ENCODE results near the gene CAMTA1.

CAMTA1 gene

DNA sequence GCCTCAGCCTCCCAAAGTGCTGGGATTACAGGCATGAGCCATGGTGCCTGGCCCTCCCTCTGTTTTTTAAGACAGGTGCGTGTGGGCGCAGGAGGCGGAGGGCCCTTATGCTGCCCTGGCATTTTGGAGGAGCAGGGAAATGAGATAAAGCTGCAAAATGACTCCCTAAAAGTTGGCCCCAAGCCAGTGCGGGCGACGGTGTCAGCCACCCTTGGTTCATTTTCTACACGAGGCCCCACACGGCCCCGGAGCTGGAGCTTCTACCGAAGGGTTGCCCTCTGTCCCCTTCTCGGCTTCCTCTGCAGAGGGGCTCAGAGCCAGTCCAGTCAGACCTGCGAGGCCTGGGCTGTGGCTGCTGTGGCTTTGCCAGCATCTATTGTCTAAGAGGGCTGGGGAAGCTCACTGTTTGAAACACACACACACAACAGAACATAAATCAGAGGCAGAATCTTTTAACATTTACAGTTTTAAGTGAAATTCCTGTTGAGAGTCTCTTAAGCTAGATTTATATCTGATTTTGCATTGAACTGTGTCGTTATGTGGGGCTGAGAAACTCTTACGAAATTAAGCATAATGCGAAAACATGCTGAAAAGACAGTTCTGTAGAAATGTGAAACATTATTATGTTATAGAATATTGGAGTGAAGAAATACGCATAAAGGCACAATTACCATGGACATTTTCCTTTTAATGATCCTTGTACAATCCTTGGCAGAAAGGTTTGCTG is 255.9 kb downstream of the CAMTA1 start:
- no peak for DNase-seq (ENCODE audit: low spot score)

DNA sequence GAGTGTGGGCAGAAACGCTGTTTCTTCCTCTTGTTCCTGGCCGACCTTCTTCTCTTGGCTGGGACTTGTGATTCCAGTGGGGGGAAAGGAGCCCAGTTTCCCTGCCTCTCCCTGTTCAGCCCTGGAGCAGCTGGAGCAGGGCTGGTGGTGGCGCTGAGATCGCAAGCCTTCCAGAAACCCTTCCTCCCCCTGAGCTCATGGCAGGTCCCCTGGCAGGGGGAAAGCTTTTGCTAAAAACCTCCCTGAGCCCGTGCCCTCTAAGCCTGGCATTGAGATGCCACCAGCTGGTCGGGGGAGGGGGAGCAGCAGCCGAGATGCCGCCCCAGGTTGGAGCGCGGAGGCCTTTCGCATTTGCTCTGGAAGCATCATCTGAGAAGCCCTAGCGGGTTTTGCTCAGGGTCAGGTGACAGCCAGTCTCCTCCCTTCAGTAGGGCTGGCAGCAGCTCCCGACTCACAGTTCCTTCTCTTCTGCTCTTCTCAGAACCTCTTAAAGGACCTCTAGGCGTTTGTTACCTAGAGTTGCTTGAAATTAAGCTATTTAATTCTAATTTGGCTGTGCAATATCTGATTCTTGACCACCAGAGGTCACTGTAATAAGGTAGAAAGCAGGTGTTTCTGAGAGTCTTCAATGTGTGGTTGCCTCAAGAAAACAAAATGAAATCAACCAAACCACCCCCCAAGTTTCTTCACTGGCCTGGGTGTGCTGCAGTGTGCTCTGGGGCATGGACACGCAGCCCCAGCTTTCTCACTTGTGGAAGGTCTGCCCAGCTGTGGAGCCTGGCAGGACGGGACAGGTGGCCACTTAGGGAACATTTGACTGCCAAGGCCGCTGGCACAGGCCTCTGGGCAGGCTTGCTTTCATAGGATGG is 257.3 kb downstream of the CAMTA1 start:
- DNase-seq (ENCODE audit: low spot score) = no peak

GRCh38 chr1:7043191-7043549 is 257.9 kb downstream of the CAMTA1 start:
- DNase-seq (ENCODE audit: low spot score) = no peak

GRCh38 chr1:7043719-7044535 is 258.7 kb downstream of the CAMTA1 start:
- DNase-seq (ENCODE audit: low spot score) = no peak

DNA sequence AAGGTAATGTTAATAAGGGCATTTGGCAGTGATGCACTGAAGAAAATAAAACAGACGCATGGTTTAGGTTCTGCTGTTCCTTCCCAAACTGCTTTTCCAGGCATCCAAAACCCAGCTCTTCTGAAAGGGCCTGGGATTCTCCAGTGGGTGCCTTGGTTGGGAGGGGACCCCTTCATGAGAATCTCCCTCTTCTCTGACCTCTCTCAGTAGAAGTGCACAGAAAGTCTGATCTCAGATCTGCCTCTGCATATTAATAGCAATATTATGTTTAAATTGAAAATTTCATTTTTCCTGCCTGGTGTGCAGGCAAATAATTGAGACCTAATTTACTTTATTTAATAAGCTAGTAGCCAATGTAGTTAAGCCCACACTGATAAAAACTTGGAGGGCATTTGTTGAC is 260.6 kb downstream of the CAMTA1 start:
- DNase-seq (ENCODE audit: low spot score) = no peak

DNA sequence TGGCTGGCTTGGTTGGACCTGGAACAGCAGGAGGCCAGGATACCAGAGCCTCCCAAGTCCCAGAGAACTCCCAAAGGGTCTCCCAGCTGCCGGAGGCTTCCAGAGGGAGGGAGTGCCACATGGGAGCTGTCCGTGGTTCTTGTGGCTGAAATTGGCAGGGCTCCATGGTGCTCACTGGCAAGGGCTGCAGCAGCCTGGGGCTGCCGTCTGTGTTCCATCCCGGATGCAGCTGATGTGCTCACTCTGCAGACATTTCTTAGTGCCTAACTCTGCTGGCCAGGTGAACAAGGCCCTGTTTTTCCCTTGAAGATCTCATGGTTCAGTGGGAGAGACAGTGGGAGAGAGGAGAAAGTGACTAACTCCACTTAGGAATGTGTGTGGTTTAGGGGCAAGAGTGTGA is 261.1 kb downstream of the CAMTA1 start:
- DNase-seq (ENCODE audit: low spot score) = no peak

DNA sequence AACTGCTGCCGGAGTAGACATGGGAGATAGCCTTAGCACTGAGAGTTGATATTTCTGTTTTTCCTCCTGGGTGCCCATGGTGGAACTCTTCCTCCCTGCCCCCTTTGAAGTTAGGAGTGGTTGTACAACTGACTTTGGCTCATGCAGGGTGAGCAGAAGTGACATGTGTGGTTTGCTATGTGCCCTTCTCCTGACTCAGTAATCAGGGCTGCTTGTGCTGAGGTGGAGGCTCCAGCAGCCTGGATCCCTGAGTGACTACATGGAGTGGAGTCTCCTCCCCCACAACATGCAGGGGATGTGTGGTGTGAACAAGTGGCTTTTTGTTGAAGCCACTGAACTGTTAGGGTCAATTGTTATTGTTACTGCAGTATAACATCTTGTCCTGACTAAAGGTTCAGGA is 261.6 kb downstream of the CAMTA1 start:
- DNase-seq (ENCODE audit: low spot score) = no peak

DNA sequence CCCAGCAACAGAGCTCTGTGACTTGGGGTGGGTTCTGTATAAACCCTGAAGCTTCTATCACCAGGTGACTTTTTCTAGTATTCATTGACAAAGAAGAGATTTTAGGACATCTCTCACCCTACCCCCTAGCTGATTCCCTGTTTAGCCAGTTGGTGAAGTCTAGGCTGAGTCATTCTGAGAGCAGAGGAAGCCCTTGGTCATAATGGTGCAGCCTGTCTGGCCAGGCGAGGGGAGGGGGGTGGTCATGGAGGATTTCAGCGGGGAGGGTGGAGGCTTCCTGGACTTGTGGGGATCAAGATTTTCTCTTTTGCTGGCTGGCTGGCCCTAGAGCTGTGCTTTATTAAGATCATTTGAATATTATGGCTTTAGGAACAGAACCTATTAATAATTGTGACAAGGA is 262.6 kb downstream of the CAMTA1 start:
- no peak for DNase-seq (ENCODE audit: low spot score)

- DNase-seq (ENCODE audit: low spot score) = no peak
Observed at GRCh38 chr1:7048395-7048794, 263.1 kb downstream of the CAMTA1 start.

GRCh38 chr1:7049913-7050625 is 264.8 kb downstream of the CAMTA1 start:
- no peak for DNase-seq (ENCODE audit: low spot score)

- no peak for DNase-seq (ENCODE audit: low spot score)
Observed at GRCh38 chr1:7050751-7051665, 265.8 kb downstream of the CAMTA1 start.

- DNase-seq (ENCODE audit: low spot score) = no peak
Observed at GRCh38 chr1:7052701-7053100, 267.4 kb downstream of the CAMTA1 start.

DNA sequence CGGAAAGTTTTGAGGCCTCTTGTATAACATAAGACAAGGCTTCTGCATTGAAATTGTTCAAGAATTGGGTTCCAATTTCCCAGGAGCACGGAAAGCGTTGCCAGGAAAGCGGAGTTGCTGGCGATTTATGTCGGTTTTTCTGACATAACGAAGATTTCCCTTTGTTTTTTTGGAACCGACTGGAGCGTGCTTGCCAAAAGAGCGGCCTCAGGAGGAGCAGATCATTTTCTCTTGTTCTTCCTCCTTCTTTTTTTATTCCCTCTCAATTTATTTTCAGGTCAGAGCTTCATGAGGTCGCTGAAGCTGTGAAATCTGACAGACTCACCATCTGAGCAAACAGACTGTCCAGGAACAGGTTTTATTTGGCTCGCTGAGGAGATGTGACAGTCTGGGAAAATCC is 275.5 kb downstream of the CAMTA1 start:
- no peak for DNase-seq (ENCODE audit: low spot score)

- DNase-seq (ENCODE audit: low spot score) = no peak
Observed at GRCh38 chr1:7062346-7063061, 277.2 kb downstream of the CAMTA1 start.

- DNase-seq (ENCODE audit: low spot score) = no peak
Observed at GRCh38 chr1:7063981-7064380, 278.7 kb downstream of the CAMTA1 start.

DNA sequence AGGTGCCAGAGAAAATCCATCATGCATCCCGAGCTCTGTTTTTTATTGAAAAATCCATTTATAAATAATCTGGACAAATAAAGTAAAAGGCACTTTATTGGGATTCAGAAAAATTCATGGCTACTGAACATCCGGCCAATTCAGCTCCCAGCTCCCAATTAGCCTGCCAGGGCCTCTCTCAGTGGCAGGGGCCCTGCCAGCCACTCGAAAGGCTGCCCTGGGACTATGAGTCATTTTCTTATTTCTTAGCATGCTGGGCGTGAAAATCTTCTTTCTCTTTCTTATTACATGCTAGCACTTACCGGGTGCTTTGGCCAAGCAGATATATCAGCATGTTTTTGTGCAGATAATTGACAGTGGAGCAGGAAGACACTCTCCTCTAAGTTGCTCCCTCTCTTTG is 283.3 kb downstream of the CAMTA1 start:
- DNase-seq (ENCODE audit: low spot score) = no peak

GRCh38 chr1:7069931-7070330 is 284.7 kb downstream of the CAMTA1 start:
- no peak for DNase-seq (ENCODE audit: low spot score)

- peak; percentile 29 for DNase-seq (ENCODE audit: low spot score)
Observed at GRCh38 chr1:7070389-7071029, 285.3 kb downstream of the CAMTA1 start.

- DNase-seq (ENCODE audit: low spot score) = no peak
Observed at GRCh38 chr1:7076117-7076516, 290.9 kb downstream of the CAMTA1 start.

- no peak for DNase-seq (ENCODE audit: low spot score)
Observed at GRCh38 chr1:7076572-7076971, 291.3 kb downstream of the CAMTA1 start.

Data from putamen (tissue), 1 donor.